ENCODE measurements around the gene MIAT. TPM values are rescaled to one million over a fixed set of nuclear protein-coding genes. Genes with fewer than 3 reads are reported as not detected.

The MIAT gene
- total RNA-seq, 1 donor from 2014 or later: 2.5 TPM

DNA sequence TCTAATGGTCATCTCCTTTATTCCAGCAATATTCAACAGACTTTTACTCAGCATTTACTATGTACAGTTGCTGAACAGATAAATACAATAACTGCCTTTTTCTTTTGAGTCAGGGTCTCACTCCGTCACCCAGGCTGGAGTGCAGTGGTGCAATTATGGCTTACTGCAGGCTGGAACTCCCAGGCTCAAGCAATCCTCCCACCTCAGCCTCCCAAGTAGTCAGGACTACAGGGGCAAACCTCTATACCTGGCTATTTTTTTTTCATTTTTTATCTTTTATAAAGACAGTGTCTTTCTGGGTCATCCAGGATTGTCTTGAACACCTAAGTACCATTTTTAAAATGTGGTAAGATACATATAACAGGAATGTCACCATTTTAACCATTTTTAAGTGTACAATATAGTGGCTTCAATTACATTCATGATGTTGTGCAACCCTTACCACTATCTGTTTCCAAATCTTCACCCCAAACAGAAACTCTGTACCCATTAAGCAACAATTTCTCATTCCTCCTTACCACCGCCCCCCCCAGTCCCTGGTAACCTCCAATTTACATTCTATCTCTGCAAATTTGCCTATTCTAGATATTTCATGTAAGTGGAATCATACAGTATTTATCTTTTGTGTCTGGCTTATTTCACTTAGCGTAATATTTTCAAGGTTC, 67.8 kb downstream of the MIAT start:
- DNase-seq (ENCODE audit: low spot score): no peak

Other genes starting within 250 kb of the MIAT start
- gene ASPHD2, start 228.3 kb upstream of the MIAT start, total RNA-seq: 0.71 TPM
- gene HPS4, start 173.8 kb upstream of the MIAT start, total RNA-seq: 26.4 TPM
- gene SRRD, start 173.7 kb upstream of the MIAT start, total RNA-seq: 16.3 TPM
- gene TFIP11, start 145.1 kb upstream of the MIAT start, total RNA-seq: 30.5 TPM
- gene TPST2, start 67.5 kb upstream of the MIAT start, total RNA-seq: 58.7 TPM
- gene CRYBB1, start 39.6 kb upstream of the MIAT start, total RNA-seq: 2.8 TPM
- gene CRYBA4, start 35.6 kb upstream of the MIAT start, total RNA-seq: not detected